Left forelimb (tissue), 1 donor: ENCODE results near the gene CASQ2.

Source experiments
- DNase-seq: peaks from one replicate; pipeline ENCODE4 v3.0.0-alpha.2; 2018; ENCODE audit warnings: low spot score

Gene CASQ2

DNA sequence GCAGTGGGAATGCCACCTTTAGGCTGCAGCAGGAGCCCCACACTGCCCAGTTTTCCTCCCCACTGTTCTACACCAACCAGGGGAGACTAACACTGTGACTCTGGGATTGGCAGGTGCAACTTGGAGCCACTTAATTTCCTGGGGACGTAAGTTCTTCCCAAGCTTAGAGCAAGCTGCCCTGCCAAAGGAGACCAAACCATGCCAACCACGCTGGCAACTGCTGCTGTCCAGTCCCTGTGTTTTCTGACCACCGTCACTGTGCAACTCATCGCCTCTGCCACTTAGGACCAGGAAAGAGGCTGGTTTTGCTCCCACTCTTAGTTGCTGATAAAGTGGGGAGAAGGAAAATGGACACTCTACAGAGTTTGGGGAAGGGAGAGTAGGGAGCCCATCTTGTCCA lies 76.3 kb downstream of the CASQ2 start:
- no peak for DNase-seq

DNA sequence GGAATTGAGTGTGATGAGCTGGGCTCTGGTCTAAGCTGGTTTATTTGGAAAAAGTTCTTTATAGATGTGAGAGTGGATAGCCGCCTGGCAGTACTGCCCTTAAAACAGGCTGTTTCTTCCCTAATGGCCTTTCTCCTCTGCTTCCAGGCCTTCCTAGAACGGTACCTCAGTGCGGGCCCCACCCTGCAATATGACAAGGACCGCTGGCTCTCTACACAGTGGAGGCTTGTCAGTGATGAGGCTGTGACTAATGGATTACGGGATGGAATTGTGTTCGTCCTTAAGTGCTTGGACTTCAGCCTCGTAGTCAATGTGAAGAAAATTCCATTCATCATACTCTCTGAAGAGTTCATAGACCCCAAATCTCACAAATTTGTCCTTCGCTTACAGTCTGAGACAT lies 77.5 kb downstream of the CASQ2 start:
- DNase-seq = no peak

DNA sequence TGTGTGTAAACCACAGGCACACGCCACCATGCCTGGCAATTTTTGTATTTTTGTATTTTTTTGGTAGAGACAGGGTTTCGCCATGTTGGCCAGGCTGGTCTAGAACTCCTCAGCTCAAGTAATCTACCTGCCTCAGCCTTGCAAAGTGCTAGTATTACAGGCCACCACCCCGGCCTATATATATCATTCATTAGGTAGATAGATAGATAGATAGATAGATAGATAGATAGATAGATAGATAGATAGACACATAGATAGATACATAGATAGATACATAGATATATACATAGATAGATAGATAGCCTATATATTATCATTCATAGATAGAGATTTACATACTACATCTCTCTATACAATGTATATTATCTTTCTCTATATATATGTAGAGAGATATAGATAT lies 80.8 kb downstream of the CASQ2 start:
- no peak for DNase-seq

DNA sequence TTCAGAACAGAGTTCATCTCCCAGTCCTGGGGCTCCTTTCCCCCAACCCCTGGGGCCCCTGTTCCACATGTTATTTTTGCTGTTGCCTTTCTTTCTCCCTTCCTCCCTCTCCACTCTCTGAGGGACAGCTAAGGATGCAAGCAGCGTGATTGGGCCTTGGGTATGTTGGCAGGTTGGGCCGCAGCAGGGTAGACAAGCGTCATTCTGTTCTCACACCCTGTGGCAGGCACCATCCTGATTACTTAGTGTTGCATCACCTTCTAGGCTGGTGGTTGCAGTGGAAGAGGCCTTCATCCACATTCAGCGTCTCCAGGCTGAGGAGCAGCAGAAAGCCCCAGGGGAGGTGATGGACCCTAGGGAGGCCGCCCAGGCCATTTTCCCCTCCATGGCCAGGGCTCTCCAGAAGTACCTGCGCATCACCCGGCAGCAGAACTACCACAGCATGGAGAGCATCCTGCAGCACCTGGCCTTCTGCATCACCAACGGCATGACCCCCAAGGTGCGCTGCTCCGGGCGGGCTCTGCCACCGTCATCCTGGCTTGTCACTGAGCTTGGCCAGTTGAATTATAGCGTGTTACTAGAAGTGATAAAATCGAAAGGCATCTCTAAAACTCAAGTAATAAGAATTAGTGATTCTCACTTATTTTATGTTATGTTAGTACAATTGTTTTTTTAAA lies 83.3 kb downstream of the CASQ2 start:
- no peak for DNase-seq

DNA sequence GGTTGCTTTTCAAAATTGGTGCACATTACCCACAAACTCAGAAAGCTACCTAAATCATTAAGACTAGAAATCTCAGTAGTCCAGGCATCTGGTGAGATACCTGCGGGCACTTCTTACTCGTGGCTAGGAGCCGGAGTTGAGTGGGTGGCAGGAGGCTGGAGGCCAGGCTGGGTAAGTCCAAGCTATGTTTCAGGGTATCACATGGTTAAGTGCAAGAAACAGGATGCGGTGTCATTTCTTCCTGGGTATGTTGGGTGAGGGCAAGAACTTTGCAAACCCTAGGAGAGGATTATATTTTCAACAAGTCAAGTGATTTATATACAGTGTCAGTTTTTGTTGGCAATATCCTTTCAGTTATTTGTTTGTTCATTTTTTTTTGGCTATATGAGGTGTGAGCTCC lies 85.7 kb downstream of the CASQ2 start:
- DNase-seq = no peak

DNA sequence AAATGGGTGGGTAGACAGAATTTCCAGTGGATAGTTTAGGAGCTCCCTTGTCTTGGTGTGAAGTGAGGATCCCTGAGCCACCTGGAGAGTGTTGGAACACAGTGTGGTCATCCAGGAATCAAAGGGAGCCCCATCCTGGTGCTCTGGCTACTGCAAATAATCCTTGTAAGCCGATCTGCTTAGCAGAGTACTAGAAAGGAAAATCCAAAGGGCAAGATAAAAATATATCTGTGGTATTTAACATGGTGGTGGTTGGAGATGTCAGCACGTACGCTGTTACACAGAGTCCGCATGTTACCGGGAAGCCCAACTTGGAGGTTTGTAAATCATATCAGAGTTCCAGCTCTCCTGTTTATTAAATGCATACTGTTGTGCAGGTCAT lies 87.8 kb downstream of the CASQ2 start:
- DNase-seq = no peak

DNA sequence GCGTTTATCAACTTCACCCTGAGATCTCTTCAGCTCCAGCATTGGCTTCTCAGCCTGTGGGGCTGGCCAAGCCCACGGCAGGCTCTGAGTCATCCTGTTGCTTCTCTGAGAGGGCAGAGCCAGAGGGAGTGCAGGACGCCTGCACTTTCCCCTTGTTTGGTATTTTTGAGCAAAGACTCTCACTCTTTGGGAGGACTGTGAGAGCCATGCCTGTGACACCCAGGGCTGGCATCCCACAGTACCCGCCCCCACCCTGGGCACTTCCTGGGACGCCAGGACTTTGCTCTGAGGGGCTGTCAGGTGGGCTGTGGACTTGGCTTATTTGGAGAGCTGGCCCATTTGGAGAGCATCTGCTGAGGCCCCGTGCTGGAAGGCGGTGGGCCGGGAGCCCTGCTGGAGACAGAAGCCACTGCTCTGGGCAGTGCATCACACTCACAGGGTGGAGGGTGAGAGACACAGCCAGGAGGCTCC lies 89.3 kb downstream of the CASQ2 start:
- no peak for DNase-seq

DNA sequence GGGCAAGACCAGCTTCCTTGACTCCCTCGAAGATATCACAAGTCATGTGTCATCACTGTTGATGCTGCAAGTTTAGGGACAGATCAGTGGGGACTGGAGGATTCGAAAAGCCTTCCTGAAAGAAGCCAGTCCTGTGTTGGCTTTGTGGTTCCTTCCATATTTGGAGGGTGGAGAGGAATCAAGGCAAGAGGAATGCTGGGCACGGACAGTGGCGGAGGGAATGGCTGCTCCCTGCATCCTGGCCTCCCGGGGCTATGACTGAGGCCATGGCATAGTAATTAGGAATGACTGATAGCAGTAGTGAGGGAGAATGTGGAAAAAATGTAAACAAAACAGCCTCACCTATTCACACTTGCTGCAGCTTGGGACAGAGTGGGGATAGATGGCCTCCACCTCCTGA lies 90.4 kb downstream of the CASQ2 start:
- no peak for DNase-seq

DNA sequence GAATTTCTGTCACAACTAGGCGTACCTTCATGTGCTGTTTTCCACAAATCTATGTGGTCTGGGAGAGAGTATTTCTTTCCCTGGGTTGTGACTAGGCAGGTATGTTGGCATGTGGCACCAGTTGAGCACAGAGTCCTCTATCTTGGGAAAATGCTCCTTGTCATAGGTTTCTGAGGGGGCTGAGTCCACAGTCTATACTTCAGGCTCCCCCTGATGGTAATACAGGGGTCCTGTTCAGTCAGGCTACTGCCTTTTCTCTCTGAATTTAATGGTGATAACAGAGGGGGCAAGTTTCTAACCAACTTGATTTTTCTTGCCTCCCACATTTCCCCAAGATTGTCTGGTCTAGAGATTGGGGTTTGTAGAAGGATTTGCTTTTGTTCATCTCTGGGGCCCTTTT lies 90.9 kb downstream of the CASQ2 start:
- no peak for DNase-seq

DNA sequence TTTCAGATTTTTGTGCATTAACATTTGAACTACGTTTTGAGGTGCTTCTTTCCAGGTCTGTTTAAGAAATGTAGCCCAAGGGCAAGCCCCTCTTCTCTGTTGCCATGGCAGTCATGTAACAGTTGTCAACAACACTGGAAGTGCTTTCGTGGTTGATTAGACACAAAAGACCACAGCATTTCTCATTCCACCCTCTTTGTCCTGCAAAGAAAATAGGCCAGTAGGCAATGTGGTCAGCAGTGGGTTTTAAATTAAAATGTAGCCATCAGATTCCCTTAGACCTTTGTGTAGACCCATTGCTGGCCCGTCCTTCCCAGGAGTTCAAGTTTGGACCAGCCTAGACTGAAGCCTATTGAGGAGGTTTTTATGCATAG lies 91.3 kb downstream of the CASQ2 start:
- no peak for DNase-seq

DNA sequence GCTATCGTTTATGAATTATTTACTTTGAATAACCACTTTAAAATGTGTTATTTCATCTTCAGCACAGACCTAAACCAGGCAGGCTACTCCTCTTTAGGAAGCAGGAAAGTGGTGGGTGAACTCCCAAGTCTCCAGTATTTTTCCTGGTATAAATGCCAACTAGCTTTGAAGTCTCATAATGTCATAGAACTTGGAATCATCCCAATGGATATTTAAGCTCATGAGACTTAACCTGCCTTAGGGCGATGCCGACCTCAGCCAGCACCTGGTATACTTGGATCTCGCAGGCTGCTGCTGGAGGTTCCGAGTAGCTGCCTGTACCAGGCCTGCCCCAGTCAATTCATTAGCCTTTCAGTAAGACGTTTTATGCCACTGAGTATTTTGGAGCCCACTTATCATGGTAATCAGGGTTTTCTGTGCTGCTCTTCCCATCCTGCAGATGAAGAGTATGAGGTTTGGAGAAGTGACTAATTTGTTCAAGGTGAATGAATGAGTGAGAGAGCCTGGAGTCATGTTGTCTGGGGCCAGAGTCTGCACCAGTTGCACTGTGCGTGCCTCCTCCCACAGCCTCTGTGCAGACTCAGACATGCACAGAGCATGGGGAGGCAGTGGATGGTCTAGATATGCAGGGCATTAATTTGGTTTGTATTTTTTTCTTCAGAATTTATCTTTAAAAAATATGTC lies 91.9 kb downstream of the CASQ2 start:
- no peak for DNase-seq

DNA sequence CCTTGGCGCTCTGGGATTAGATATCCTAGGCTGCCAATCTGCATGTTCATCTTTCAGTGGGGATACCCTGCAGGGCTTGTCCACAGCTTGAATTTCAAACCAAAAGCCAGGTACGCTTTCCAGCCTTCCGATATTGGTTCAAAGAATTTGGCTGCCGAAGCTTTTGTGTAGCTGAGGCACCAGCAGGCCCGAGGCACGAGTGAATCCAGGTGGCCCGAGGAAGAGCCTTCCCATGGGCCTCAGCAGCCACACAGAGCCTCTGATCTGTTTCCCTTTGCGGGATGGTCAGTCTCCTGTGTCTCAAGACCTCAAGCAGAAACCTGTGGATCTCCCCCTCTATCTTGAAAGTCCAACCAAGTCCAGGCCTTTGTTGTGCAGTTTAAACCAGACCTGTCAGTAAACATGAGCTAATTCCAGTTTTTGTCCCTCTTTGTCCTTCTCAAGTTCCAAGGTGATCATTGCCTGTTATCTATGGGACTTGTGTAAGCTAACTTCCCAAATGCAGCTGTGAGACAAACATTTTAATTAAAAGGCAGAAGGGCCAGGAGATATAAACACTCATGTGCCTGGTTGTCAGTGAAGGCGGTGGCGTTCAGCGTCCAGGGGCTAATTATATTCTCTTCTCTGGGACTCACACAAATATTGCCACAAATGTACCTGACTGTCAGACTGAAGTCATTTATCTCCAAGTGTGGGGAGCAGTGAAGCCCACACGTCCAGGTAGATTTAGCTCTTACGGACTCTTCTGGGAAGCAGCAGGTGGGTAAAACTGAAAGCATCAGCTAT lies 96.1 kb downstream of the CASQ2 start:
- no peak for DNase-seq

DNA sequence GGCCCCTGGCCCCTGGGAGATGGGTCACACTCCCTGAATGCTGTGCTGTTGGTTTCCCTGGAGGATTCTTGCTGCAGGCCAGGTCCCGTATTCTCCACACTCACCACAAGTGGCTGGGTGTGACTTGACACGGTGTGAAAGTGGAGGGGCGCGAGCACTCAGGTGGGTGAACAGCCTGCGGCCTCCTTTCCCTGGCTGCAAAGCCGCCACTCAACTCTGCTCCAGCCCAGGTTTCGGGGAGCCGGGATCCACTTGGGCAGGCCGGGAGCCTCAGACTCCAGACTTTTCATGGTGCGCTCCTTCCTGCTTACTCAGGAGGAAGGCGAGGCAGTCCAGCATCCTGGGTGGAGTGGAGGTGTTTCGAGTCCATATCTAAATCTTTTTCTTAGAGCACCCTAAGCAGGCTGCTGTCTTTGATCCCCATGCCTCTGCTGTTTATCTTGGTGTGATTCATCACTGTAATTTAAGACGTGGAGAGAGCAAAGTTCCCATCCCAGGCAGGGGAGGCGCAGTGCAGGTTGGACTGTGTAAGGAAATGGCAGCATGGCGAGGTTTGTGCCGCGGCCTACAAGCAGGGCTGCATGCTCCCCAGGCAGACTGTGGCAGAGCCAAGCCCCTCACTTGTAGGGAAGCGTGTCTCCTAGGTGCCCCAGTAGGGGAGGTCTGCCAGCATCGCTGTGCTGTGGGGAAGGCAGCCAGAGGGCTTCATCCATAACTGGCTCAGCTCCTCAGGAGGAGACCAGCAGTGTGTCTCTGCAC lies 97.2 kb downstream of the CASQ2 start:
- no peak for DNase-seq

DNA sequence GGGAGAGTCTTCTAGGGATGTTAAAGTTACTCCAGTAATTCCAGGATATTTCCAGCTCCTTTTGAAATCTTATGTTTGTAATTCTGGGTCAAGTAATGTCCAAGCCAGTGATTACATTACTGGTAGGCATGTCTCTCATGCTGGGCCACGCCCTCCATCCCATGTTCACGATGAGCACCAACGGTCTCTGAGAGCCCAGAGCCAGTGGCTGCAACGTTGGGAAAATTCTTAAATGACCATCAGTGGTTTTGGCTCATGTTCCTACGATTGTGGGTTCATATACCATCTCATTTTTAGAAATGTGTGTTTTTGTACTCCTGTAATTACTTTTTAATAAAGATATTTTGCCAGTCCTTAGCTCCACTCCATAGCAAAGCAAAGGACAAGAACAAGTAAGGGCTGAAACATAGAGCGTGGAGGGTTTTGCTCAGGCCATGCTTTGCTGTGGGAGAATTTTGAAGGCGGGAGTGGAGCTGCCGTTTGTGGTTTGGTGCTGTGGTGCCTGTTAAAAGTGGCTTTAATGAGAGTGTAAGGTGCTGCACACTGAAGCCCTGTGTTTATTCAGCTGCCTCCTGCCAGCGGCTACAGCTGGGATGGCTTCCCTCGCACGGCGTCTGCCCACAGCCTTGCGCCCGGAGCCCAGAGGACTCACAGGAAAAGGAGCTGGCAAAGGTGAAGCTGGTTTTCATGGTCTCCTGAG lies 97.9 kb downstream of the CASQ2 start:
- no peak for DNase-seq

DNA sequence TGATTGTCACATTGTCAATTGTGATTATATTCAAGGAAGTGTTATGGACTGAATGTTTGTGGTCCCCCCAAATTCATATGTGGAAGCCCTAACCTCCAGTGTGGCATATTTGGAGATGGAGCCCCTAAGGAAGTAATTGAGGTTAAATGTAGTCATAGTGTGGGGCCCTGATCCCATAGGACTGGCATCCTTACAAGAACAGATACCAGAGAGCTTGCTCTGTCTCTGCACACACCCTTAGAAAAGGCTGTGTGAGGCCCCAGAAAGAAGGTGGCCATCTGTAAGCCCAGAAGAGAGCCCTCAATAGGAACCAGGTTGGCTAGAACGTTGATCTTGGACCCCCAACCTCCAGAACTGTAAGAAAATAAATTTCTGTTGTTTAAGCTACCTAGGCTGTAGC lies 98.6 kb downstream of the CASQ2 start:
- no peak for DNase-seq

DNA sequence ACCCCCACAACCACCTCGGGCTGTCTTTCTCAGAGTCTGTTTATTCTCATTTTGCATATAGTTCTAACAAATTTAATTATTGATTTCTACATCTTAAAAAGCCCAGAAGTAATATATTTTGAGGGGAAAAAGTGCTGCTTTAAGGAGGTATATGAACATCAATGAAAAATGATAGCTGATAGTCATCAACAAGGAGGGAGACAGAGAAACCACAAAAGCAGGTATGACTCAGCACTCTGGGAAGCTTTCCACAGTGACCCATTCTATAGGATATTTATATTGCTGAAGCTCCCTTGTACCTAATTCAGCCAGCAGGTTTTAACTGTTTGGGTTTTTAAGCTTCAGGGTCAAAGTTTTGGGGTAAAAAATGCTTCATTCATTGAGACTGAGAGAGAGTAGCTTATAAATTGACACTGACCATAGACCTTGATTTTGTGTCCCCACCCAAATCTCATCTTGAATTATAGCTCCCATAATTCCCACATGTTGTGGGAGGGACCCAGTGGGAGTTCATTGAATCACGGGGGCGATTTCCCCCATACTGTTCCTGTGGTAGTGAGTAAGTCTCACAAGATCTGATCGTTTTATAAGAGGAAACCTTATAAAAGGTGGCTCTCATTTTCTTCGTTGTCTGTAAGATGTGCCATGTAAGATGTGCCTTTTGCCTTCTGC lies 99.4 kb downstream of the CASQ2 start:
- DNase-seq = no peak

DNA sequence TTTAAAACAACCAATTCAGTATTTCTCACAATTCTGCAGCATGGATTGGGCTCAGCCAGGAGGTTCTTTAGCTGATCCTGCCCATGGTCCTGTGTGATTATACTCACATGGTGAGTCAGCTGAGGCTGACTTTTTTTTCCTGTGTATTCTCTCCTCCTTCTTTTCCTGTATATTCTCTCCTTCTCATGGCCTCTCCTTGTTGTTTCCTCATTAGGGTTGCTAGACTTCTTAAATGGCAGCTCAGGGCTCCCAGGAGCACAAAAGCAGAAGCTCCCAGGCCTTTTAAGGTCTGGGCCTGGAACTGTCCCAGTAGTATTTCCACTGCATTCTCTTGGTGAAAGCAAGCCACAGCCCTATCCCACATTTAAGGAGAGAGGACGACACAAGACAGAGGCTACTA lies 99.9 kb downstream of the CASQ2 start:
- no peak for DNase-seq

DNA sequence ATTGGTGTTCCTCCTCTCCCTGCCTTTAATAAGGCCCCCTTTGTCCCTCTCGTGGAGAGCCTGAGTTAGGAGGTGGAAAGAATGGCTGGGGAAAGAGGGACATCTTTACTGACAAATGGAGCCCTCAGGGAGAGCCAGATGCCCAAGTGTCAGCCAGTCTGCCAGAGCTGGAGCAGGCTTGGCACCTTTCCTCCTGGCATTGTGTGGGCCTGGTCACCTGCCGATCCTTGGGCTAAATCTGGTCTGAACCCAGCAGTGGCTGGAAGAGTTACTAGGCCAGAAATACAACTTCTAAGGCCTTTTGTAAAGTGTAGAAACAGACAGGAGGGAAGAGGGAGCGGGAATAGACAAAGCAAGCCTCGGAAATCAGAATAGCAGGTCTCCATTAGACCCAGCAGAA lies 101.8 kb downstream of the CASQ2 start:
- no peak for DNase-seq

DNA sequence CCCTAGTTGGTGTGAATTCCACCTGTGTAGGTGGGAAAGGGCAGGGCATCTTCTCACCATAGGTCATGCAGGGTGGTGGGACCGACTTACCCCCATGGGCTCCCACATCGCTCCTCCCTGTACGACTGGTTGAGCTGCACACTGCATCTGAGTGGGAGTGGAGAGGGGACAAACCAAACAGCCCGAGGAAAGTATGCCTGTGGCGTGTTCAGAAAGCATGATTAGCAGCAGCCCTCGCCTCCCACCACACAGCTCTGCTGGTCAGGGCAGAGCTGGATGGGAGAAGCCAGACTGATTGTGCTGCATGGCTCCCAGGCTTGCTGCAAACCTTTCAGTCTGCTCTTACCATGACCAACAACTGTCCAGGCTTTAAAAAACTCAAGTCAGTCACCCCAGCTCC lies 102.3 kb downstream of the CASQ2 start:
- no peak for DNase-seq

DNA sequence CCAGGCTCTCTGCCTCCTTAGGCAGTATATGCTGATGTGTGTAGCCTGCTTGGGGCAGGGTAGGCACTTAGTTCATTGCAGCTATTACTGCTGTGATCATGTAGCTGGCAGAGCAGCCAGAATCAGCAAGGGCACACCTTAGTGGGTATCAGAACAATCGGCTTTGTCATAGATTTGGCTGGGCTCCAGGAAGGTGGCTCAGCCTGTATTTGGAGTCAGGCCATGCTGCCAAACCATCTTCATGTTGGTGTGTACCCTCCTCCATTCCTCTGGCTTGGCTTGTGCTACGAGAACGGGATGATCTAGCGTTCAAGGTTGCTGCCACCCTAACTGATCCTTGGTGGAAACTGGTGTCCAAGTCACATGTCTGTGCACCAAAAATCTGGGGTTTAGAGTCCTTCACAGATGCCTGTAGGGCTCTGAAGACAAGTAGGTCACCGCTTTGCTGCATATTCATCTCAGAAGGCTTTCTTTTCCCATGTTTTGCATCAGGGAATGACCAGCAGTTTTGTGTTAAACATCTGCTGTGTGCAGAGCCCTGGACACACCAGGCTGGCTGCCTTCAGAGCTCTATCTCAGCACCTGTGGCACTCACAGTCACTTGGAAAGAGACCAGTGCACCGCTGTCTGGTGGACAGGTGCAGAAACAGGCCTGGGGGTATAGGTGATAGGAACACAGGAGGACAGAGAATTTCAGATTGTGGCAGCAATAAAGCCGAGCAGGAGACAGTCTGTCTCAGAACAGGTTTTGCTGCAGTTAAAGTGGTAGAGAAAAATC lies 103.0 kb downstream of the CASQ2 start:
- no peak for DNase-seq

DNA sequence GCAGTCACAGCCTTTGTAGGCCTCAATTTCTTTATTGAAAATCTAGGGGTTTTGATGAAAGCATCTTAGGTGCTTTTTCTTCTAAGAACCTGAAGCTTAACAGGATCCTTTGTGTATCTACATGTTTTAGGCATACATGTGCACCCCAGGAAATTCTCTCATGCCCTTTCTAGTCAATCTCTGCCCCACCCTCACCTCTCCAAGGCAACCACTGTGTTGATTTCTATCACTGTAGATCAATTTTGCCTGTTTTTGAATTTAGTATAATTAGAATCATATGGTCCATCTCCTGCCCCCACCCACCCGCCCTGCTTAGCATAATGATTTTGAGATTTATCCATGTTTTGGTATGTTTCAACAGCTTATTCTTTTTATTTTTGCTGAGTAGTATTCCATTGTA lies 107.4 kb downstream of the CASQ2 start:
- no peak for DNase-seq
